Gastroesophageal sphincter (tissue), 3 donors: ENCODE measurements around the gene NDUFS4.

ENCODE experiments used
- POLR2A ChIP-seq, 2 donors: fragments of 450-650 bp; IDR thresholded peaks; one replicate each; pipeline ENCODE4 v1.6.1; 2017; ENCODE audit warnings: antibody characterized with exemption in 2 of 2, mild to moderate bottlenecking in 2 of 2, moderate library complexity in 1 of 2
- POLR2AphosphoS5 ChIP-seq: sonication (generic); formaldehyde crosslinking; IDR thresholded peaks from one replicate; pipeline ENCODE4 v1.6.1; 2017; ENCODE audit warnings: antibody characterized with exemption
- TF ChIP-seq, protein P1 (sequence below), 4 experiments: fragments of 200-600 bp in 2 of 4; fragments of 450-650 bp in 2 of 4; sonication (generic) in 1 of 4; IDR thresholded peaks; one replicate each; pipeline ENCODE4 v1.5.1; 2017 to 2019; ENCODE audit warnings: antibody characterized with exemption in 4 of 4, mild to moderate bottlenecking in 2 of 4, moderate library complexity in 2 of 4

DNA sequence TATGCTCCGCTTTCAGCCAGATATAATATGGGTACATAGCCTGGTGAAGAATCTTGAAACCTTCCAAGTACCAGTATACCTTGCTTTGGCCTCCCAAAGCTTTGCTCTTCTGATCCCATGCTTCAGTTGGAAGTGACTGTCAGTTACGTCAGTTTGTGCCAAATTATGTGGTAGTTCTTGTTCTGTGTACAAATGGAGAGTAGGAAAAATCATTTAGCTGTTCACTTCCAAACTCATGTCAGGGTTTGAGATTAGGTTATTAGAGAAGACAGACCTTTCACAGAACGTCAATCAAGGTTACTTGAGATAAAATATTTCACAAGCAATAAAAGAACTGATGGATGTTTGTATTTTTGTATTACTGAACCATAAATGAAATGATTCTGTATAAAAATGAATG lies 117.2 kb downstream of the NDUFS4 start:
- TF ChIP-seq, protein P1, sequence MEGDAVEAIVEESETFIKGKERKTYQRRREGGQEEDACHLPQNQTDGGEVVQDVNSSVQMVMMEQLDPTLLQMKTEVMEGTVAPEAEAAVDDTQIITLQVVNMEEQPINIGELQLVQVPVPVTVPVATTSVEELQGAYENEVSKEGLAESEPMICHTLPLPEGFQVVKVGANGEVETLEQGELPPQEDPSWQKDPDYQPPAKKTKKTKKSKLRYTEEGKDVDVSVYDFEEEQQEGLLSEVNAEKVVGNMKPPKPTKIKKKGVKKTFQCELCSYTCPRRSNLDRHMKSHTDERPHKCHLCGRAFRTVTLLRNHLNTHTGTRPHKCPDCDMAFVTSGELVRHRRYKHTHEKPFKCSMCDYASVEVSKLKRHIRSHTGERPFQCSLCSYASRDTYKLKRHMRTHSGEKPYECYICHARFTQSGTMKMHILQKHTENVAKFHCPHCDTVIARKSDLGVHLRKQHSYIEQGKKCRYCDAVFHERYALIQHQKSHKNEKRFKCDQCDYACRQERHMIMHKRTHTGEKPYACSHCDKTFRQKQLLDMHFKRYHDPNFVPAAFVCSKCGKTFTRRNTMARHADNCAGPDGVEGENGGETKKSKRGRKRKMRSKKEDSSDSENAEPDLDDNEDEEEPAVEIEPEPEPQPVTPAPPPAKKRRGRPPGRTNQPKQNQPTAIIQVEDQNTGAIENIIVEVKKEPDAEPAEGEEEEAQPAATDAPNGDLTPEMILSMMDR (IDR thresholded peaks at IDR 0.05): no peak
- TF ChIP-seq POLR2A (IDR thresholded peaks at IDR 0.05): no peak
- no peak for TF ChIP-seq POLR2AphosphoS5
